K562 (cell line): ENCODE results near the gene RLIM. TPM values are rescaled to one million over a fixed set of nuclear protein-coding genes. Genes with fewer than 3 reads are reported as not detected.

Experiments used
- ATAC-seq: fragments of 200-7000 bp; cut with Tn5 transposase; 3 replicates; pipeline ENCODE4 v1.9.1; 2020; ENCODE audit warnings: moderate library complexity
- BruUV-seq: library from RNA; stranded (reverse); fragments of 400-500 nt; replicated peaks from 2 replicates; lab custom pipeline; 2021; lab: Mats Ljungman, UMichigan
- CTCF ChIA-PET: fragments of 300-600 bp; formaldehyde crosslinking; extraction: SDS; loops from one replicate; lab custom pipeline; 2021; ENCODE audit warnings: low intra/inter-chr PET ratio; lab: Yijun Ruan, JAX
- POLR2A ChIA-PET: fragments of 300-600, 350-650 bp; sonication (Branson Sonifier 250); formaldehyde crosslinking; extraction: SDS; loops from one replicate; lab custom pipeline; 2021; ENCODE audit warnings: antibody characterized with exemption, inconsistent platforms; lab: Yijun Ruan, JAX
- DNase-seq, 4 experiments: peaks; one replicate each; pipeline versions ENCODE4 v3.0.0 to v3.0.0-alpha.2; 2011 to 2018; ENCODE audit warnings: low spot score in 3 of 4, mixed read lengths in 3 of 4; ENCODE audit errors: extremely low read depth in 1 of 4
- FAIRE-seq: peaks from 2 replicates; lab custom pipeline; 2011; peaks lifted over from hg19 to GRCh38; lab: Jason Lieb, UNC
- H2AFZ ChIP-seq: 2 replicates; pipeline ENCODE4 v1.6.0; 2011; ENCODE audit warnings: low read depth, low read length, control low read depth, inconsistent platforms
- H3K27ac ChIP-seq: fragments of 200-600 bp; 3 replicates; pipeline ENCODE4 v1.8.0; 2011; ENCODE audit warnings: low read depth, mild to moderate bottlenecking, control low read depth, inconsistent platforms, low read length, moderate library complexity, mixed read lengths; ENCODE audit errors: extremely low read depth
- H3K27me3 ChIP-seq, 2 experiments: fragments of 300-600 bp in 1 of 2; 2 replicates in 1 of 2; 3 replicates in 1 of 2; pipeline versions ENCODE4 v1.6.0 to v1.8.0; 2011; ENCODE audit warnings: inconsistent platforms in 2 of 2, low read length in 2 of 2, mild to moderate bottlenecking in 1 of 2, mixed read lengths in 1 of 2, moderate library complexity in 1 of 2; ENCODE audit not compliant: control insufficient read depth in 2 of 2, insufficient read depth in 2 of 2
- H3K36me3 ChIP-seq: fragments of 300-600 bp; 3 replicates; pipeline ENCODE4 v1.8.0; 2011; ENCODE audit warnings: mild to moderate bottlenecking, low read length, inconsistent platforms; ENCODE audit not compliant: control insufficient read depth, insufficient read depth
- H3K4me1 ChIP-seq, 2 experiments: fragments of 200-600 bp in 1 of 2; replicated peaks in 1 of 2; 2 replicates in 1 of 2; 3 replicates in 1 of 2; pipeline versions ENCODE4 v1.5.1 to v1.8.0; 2011; ENCODE audit warnings: inconsistent platforms in 2 of 2, low read length in 2 of 2, mild to moderate bottlenecking in 1 of 2, mixed read lengths in 1 of 2, moderate library complexity in 1 of 2; ENCODE audit not compliant: control insufficient read depth in 2 of 2, insufficient read depth in 2 of 2
- H3K4me2 ChIP-seq: 2 replicates; pipeline ENCODE4 v1.6.1; 2011; ENCODE audit warnings: low read length, control low read depth, inconsistent platforms, mixed read lengths; ENCODE audit not compliant: insufficient read depth
- H3K4me3 ChIP-seq: fragments of 200-600 bp; sonication (generic), shearing (Covaris generic); 2 replicates; pipeline ENCODE4 v1.5.1; 2016; ENCODE audit warnings: control low read depth, inconsistent platforms
- H3K79me2 ChIP-seq: fragments of 200-600 bp; 3 replicates; pipeline ENCODE4 v1.8.0; 2011; ENCODE audit warnings: low read length, inconsistent platforms; ENCODE audit not compliant: control insufficient read depth, insufficient read depth
- H3K9ac ChIP-seq, 2 experiments: 2 replicates each; pipeline versions ENCODE4 v1.6.0 to v1.6.1; 2011; ENCODE audit warnings: low read depth in 2 of 2, low read length in 2 of 2, control low read depth in 1 of 2, inconsistent platforms in 1 of 2, mild to moderate bottlenecking in 1 of 2, mixed read lengths in 1 of 2; ENCODE audit not compliant: insufficient read depth in 1 of 2
- H3K9me1 ChIP-seq: one replicate; pipeline ENCODE4 v1.6.0; 2011; ENCODE audit warnings: inconsistent platforms, mild to moderate bottlenecking, low read length, moderate library complexity; ENCODE audit not compliant: control insufficient read depth, insufficient read depth
- H3K9me3 ChIP-seq: replicated peaks from 2 replicates; pipeline ENCODE4 v1.5.1; 2011; ENCODE audit warnings: low read depth, low read length, inconsistent platforms; ENCODE audit not compliant: control insufficient read depth, insufficient read depth
- H4K20me1 ChIP-seq: replicated peaks from 2 replicates; pipeline ENCODE4 v1.6.1; 2011; ENCODE audit warnings: low read length, inconsistent platforms, mixed read lengths; ENCODE audit not compliant: control insufficient read depth, insufficient read depth
- BACH1 ChIP-seq: fragments of 200-800 bp; sonication (Bioruptor generic); IDR thresholded peaks from 2 replicates; pipeline ENCODE4 v1.6.1; 2016; ENCODE audit warnings: missing genetic modification characterization, missing compliant biosample characterization
- BCL6 ChIP-seq: fragments of 250-450 bp; sonication (Bioruptor Pico); IDR thresholded peaks from 2 replicates; pipeline ENCODE4 v1.4.0; 2020
- BRD4 ChIP-seq: fragments of 200-600 bp; sonication (generic); IDR thresholded peaks from 2 replicates; pipeline ENCODE4 v1.6.1; 2017; ENCODE audit warnings: inconsistent platforms
- HOXB6 ChIP-seq: fragments of 250-450 bp; sonication (Bioruptor Pico); IDR thresholded peaks from 2 replicates; pipeline ENCODE4 v1.5.1; 2022; ENCODE audit warnings: mild to moderate bottlenecking, borderline replicate concordance
- MBD2 ChIP-seq: sonication (generic); IDR thresholded peaks from 2 replicates; pipeline ENCODE4 v1.6.1; 2016; ENCODE audit warnings: low read depth, borderline replicate concordance
- MYNN ChIP-seq, 2 experiments: sonication (generic); formaldehyde crosslinking in 1 of 2; IDR thresholded peaks; 2 replicates each; pipeline versions ENCODE4 v1.5.0 to v1.6.1; 2016 to 2020; ENCODE audit warnings: antibody characterized with exemption in 1 of 2, missing genetic modification reagents in 1 of 2
- SIX5 ChIP-seq, 2 experiments: IDR thresholded peaks; 2 replicates each; pipeline ENCODE4 v1.6.1; 2011; ENCODE audit warnings: low read length in 2 of 2, borderline replicate concordance in 1 of 2, low read depth in 1 of 2, mild to moderate bottlenecking in 1 of 2, moderate library complexity in 1 of 2; ENCODE audit not compliant: insufficient read depth in 1 of 2
- SOX6 ChIP-seq: fragments of 450-650 bp; IDR thresholded peaks from 2 replicates; pipeline ENCODE4 v1.6.1; 2014; ENCODE audit warnings: mild to moderate bottlenecking
- TARDBP ChIP-seq: fragments of 450-650 bp; IDR thresholded peaks from 2 replicates; pipeline ENCODE4 v1.6.1; 2016
- TRIM24 ChIP-seq, 2 experiments: fragments of 450-650 bp; IDR thresholded peaks; 2 replicates each; pipeline ENCODE4 v1.6.1; 2016
- ZFP1 ChIP-seq: fragments of 450-650 bp; formaldehyde crosslinking; IDR thresholded peaks from 2 replicates; pipeline ENCODE4 v1.4.0; 2020; ENCODE audit warnings: mild to moderate bottlenecking, mixed read lengths
- ZNF140 ChIP-seq: fragments of 250-450 bp; sonication (Bioruptor Pico); IDR thresholded peaks from 2 replicates; pipeline ENCODE4 v1.8.0; 2021; ENCODE audit warnings: moderate library complexity, mild to moderate bottlenecking, inconsistent platforms
- ZNF24 ChIP-seq: fragments of 450-650 bp; IDR thresholded peaks from 2 replicates; pipeline ENCODE4 v1.6.1; 2016
- ZNF384 ChIP-seq: IDR thresholded peaks from 2 replicates; pipeline ENCODE4 v1.6.1; 2012; ENCODE audit warnings: low read depth, low read length, improper control_type of control experiment
- in situ Hi-C: fragments of 300-500 bp; cut with MboI; formaldehyde crosslinking; loops from 4 replicates; pipeline ENCODE4 v1.15.0; 2018; ENCODE audit warnings: inconsistent platforms, mixed read lengths
- intact Hi-C: fragments of 100-400 bp; cut with micrococcal nuclease; formaldehyde crosslinking; loops from 2 replicates; pipeline ENCODE4 v1.14.2; 2022
- polyA plus RNA-seq, 8 experiments: library from polyadenylated mRNA; depleted of rRNA in 4 of 8; stranded (reverse) in 5 of 8; unstranded in 3 of 8; fragments of >200 nt; fragmentation: Nextera tagmentation in 2 of 8; fragmentation: Illumina TruSeq in 1 of 8; extraction: Ambion mirVana in 2 of 8; extraction: Trizol in 1 of 8; gene quantifications; 2 replicates each; pipeline versions ENCODE4 v1.2.1 to v1.2.3, GENCODE V29; 2011 to 2014; ENCODE audit warnings: inconsistent platforms in 1 of 8, missing spikeins in 1 of 8
- total RNA-seq, 7 experiments: library from RNA; depleted of rRNA in 6 of 7; stranded (reverse); fragments of >200 nt in 6 of 7; fragmentation: Illumina TruSeq in 2 of 7; extraction: Trizol in 2 of 7; gene quantifications; 2 replicates each; pipeline versions ENCODE4 v1.2.1 to v1.2.3, GENCODE V29; 2011 to 2021; ENCODE audit warnings: low replicate concordance in 1 of 7
- TF ChIP-seq, protein P1 (sequence below): IDR thresholded peaks from 2 replicates; pipeline ENCODE4 v1.6.1; 2012; ENCODE audit warnings: low read depth, low read length, improper control_type of control experiment, borderline replicate concordance
- TF ChIP-seq, protein P2 (sequence below): fragments of 250-450 bp; sonication (Bioruptor Pico); IDR thresholded peaks from 2 replicates; pipeline ENCODE4 v1.8.0; 2021; ENCODE audit warnings: mild to moderate bottlenecking, moderate library complexity

The RLIM gene
- total and polyA plus RNA-seq, 9 of the 15 experiments (the other 6 are each of a cell fraction or from before 2014, with no cell fraction given): 4.2 to 31.4 (median 14.9) TPM

DNA sequence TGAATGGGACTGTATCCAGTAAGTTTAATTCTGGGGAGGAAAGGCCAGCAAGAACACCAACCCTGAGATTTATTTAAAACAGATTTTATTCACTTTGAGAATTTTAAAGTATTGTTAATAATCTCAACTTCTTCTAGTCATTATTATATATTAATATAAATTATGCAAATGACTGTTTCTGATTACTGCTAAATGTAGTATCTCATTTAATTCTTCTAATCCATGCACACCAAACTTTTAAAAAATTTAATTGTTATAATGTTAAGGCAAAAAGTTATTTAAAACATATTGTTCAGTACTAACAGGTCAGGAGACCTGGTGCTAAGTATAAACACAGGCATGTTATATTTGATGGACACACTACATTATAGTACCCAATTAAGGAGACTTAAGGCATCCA is 8.1 kb downstream of the RLIM start:
- DNase-seq: no peak
- no peaks in the 10 kb centered on the region for H3K9me3 ChIP-seq

More for the DNA sequence above, 8.1 kb downstream of the RLIM start:
- ATAC-seq (no peak), FAIRE-seq (no peak)
- no TSS peak for BruUV-seq
- H3K4me2 ChIP-seq: no peak overlapping the region
- H3K79me2 ChIP-seq: peaks cover 86% of the 10 kb centered on the region
- peaks cover 24% of the 10 kb centered on the region; the same call in 1 of the 3 replicates for H3K36me3 ChIP-seq
- no peak for TF ChIP-seq TARDBP
- TF ChIP-seq BACH1: no peak
- TF ChIP-seq ZNF24: no peak
- TF ChIP-seq, protein P1, sequence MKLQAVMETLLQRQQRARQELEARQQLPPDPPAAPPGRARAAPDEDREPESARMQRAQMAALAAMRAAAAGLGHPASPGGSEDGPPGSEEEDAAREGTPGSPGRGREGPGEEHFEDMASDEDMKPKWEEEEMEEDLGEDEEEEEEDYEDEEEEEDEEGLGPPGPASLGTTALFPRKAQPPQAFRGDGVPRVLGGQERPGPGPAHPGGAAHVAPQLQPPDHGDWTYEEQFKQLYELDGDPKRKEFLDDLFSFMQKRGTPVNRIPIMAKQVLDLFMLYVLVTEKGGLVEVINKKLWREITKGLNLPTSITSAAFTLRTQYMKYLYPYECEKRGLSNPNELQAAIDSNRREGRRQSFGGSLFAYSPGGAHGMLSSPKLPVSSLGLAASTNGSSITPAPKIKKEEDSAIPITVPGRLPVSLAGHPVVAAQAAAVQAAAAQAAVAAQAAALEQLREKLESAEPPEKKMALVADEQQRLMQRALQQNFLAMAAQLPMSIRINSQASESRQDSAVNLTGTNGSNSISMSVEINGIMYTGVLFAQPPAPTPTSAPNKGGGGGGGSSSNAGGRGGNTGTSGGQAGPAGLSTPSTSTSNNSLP: no peak
- no peak for TF ChIP-seq TRIM24 (IDR thresholded peaks at IDR 0.05)
- no peak for TF ChIP-seq ZNF384
- no peak for TF ChIP-seq MYNN (IDR thresholded peaks at IDR 0.05)
- TF ChIP-seq MYNN (CRISPR knock-in tag; IDR thresholded peaks at IDR 0.05): no peak
- no peak for TF ChIP-seq SIX5 (IDR thresholded peaks at IDR 0.05; ENCODE audit: borderline replicate concordance in 1 of 2, insufficient read depth in 1 of 2, low read depth in 1 of 2, low read length in 2 of 2)
- TF ChIP-seq MBD2: no peak
- no peak for TF ChIP-seq ZFP1 (CRISPR knock-in tag)
- TF ChIP-seq BCL6: no peak
- no peak for TF ChIP-seq BRD4
- TF ChIP-seq, protein P2, sequence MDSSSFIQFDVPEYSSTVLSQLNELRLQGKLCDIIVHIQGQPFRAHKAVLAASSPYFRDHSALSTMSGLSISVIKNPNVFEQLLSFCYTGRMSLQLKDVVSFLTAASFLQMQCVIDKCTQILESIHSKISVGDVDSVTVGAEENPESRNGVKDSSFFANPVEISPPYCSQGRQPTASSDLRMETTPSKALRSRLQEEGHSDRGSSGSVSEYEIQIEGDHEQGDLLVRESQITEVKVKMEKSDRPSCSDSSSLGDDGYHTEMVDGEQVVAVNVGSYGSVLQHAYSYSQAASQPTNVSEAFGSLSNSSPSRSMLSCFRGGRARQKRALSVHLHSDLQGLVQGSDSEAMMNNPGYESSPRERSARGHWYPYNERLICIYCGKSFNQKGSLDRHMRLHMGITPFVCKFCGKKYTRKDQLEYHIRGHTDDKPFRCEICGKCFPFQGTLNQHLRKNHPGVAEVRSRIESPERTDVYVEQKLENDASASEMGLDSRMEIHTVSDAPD (CRISPR knock-in tag): no peak
- no peak for TF ChIP-seq SOX6
- no peak for TF ChIP-seq HOXB6
- TF ChIP-seq ZNF140 (CRISPR knock-in tag): no peak
- H3K27ac ChIP-seq: no peak overlapping the region
- no peaks in the 10 kb centered on the region for H3K27me3 ChIP-seq
- no peak overlapping the region for H3K4me3 ChIP-seq
- ChIA-PET CTCF (no interaction called here), POLR2A (interaction anchor here (1.0 kb wide), 1 partner anchor 8 kb away, joined by 4 read pairs; the partner anchor contains the start of gene RLIM)
- intact Hi-C loops (no loop called here), in situ Hi-C loops (no loop called here)
- H3K9me1 ChIP-seq: no peaks in the 10 kb centered on the region
- no peaks in the 10 kb centered on the region for H4K20me1 ChIP-seq
- no peak overlapping the region for H2AFZ ChIP-seq
- H3K4me1 ChIP-seq: no peaks in the 10 kb centered on the region
- H3K9ac ChIP-seq: no peak overlapping the region
